HG03196 (cell line): Measurements from ENCODE around the gene DNAAF8.
A peak's percentile ranks its signal among the peaks of the same experiment; 100 is the strongest.
"Not testable (repeated sequence)": the region's sequence is repeated elsewhere in the genome, so short reads cannot be mapped to it uniquely, and the experiment has no call there.

Experiments
- ATAC-seq: cut with Tn5 transposase; IDR thresholded peaks from one replicate; pipeline ENCODE4 v1.9.1; 2021; ENCODE audit not compliant: unreplicated experiment

DNAAF8 gene

DNA sequence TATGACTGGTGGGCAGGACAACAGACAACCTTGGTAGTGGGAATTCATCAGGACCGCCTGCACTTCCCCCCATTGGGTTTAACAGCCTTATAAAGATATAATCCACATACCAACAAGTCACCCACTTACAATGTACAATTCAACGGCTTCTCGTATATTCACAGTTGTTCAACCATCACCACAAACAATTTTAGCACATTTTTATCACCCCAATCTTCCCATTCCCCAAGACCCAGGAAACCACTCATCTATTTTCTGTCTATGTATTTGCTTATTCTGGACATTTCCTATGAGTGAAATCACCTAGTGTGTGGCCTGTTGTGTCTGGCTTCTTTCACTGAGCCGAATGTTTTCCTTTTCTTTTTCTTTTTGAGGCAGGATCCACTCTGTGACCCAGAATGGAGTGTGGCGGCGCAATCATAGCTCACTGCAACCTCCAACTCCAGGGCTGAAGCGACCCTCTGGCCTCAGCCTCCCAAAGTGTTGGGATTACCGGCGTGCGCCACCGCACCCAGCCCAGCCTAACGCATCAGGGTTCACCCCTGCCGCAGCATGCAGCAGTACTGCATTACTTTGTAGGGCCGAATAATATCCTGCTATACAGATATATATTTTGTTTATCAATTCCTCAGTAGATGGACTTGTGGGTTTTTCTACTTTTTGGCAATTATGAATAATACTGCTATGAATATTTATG lies 11.1 kb upstream of the DNAAF8 start:
- no peak for ATAC-seq

GRCh38 chr16:4724661-4725270 lies 9.6 kb upstream of the DNAAF8 start:
- ATAC-seq, result no peak

DNA sequence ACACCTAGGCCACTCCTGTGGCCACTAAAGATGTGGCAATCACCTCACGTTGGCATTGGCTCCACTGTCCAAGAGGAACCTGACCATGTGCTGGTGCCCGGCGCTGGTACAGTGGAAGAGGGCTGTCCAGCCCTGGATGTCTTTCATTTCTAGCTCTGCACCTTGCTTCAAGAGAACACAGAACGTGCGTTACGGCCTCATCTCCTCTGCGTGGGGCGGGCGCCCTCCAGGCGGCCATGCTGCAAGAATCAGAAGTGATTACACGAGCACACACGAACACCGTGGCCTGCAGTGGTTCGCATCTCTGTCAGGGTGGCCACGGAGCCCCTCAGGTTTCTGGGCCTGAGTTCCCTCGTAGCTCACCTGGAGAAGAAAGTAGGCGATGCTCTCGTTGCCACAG lies 7.7 kb upstream of the DNAAF8 start:
- no peak for ATAC-seq

DNA sequence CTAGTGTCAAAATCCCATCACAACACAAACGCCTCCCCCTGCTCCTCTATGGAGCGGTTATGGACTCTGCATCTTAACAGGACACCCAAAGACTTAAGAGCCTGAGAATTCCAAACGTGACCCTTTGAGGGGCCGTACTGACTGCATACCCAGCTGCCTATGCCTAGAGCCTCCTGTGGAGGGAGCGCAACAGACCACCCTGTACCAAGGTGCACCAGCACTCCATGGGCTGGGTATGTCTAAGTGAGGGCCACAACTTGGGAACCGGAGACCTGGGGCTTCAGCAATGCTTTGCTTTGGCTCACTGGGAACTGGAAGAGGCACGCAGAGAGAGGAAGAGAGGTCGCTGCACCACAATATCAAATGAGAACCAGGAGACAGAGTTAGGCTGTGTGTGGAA lies 5.7 kb upstream of the DNAAF8 start:
- no peak for ATAC-seq

DNA sequence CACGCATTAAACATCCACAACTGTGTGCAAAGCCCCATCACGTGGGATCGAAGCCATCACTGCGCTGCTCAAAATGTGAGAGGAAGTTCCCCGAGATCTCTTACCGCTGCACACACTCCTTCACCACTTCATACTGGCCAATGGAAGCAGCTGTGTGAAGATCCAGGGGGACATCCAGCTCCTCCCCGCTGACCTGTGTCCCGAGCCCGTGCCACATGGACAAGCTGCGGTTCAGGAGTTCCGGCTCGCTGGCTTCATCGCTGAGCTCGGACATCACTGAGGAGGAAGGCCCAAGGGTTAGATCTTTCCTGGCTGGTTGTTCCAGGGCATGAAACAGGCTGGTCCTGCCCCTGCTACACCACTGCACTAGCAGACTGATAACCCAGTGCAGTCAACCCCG lies 4.5 kb upstream of the DNAAF8 start:
- no peak for ATAC-seq

- ATAC-seq, result no peak
Measured at GRCh38 chr16:4733211-4733742, 1.1 kb upstream of the DNAAF8 start.

DNA sequence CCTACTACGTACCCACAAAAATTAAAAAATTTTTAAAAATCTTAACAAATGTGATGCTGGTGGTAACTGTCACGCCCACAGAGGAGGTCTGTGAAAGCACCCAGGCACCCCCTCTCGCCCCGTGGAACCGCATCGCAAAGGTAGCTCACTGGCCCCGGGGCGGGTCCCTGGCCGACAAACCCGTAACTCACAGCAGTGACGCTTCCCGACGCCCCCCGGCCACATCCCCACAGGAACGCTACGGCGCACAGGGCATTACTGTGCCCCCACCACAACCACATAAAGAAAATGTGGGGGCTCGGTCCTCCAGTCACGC lies 632 bp upstream of the DNAAF8 start:
- peak; percentile 2 for ATAC-seq

- peak; percentile 51 for ATAC-seq
Measured at GRCh38 chr16:4734730-4735535, 596 bp downstream of the DNAAF8 start.

- ATAC-seq, result no peak
Measured at GRCh38 chr16:4736546-4736945, 2.2 kb downstream of the DNAAF8 start.

- no peak for ATAC-seq
Measured at GRCh38 chr16:4737545-4737944, 3.2 kb downstream of the DNAAF8 start.

GRCh38 chr16:4738370-4738769 lies 4.0 kb downstream of the DNAAF8 start:
- not testable (repeated sequence) for ATAC-seq

DNA sequence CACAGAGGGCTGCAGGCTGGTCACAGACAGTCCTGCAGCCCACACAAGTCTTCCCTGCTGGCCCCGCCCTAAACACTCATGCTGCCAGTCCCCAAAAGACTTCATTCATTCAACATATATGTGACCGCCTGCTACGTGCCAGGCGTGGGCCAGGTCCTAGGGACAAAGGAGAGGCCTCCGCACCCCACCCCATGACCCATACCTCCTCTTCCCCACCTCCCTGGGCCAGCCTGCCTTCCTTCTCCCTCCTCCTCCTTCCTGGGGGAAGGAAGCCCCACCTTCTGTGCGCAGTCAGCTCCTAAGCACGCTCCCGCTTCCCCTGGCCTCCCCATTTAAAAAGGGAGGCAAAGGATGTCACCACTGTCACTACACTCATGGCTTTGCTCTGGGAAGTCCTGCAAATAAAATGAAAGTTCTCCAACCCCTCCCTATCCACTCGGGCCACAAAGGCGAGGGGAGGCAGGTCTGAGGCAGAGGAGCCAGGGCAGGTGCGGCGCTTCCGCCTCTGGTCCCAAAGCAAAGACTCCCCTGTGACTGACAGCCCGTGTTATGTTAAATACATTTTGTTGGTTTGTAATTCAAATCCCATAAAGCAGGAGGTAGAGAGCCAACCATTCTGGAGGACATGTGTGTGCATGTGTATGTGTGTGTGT lies 9.0 kb downstream of the DNAAF8 start:
- no peak for ATAC-seq

- ATAC-seq, result no peak
Measured at GRCh38 chr16:4744555-4745273, 10.4 kb downstream of the DNAAF8 start.

- ATAC-seq, result no peak
Measured at GRCh38 chr16:4745274-4745569, 10.9 kb downstream of the DNAAF8 start.

- no peak for ATAC-seq
Measured at GRCh38 chr16:4746215-4746614, 11.9 kb downstream of the DNAAF8 start.

GRCh38 chr16:4746991-4747574 lies 12.7 kb downstream of the DNAAF8 start:
- no peak for ATAC-seq

DNA sequence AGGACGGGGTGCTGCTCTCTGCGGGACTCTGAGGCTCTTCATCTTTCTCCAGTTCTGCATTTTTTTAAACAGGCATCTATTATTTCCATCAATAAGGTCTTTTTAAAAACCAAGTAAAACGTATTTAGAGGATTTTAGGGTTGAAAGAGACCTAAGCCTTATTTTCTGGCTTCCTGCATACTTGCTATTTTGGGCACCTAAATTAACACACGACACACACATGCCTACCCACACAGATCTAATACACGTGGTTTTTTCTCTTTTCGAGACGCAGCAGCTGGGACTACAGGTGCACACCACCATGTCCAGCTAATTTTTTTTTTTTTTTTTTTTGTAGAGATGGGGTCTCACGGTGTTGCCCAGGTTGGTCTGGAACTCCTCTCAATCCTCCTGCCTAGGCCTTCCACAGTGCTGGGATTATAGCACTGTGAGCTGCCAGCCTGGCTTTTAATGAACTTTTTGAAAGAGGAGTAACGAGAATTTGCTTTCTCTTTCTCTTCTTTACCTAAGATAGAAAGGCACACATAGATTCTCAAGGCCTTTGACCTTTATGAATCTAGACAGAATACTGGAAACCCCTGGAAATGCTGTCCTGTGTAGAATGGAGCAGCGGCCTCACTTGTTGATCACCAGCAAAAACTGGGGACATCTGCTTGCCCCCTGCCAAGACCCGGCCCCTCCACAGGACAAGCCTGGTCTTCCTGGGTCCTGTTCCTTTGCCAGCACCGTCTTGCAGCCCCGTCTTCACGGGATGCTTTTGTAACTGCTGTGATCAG lies 13.8 kb downstream of the DNAAF8 start:
- no peak for ATAC-seq

DNA sequence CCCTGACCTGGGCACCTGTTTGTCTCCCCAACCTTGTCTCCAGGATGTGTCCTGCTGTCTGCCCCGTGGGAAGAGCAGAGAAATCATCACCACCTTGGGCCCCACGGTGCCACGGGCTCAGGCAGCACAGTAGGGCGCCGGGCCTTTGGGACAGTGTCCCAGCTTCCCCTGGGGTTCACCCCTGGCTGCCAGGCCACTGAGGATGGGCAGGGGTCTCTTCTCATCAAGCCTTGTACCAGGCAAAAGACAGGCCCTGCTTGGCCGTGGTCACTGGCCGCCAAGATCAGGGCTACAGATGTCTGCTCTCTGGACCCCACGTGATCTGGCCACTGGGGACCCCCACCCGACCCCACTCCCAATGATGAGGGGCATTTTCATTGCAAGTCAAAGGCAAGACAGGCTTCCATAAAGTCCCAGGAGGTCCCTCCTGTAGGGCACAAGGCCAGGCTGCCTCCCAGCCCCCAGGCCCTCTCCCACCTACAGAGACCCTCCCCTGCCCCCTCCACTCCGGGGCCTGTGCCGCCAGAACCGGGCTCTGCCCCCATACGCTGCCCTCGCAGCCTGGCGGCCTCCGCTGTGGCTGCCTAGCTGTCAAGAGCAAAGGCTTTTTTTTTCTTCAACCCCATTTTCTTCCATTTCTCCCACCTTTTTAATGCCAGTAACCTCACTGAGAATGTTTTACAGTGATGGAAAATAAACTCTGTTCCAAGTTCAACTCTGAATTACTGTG lies 14.5 kb downstream of the DNAAF8 start:
- ATAC-seq, result no peak

DNA sequence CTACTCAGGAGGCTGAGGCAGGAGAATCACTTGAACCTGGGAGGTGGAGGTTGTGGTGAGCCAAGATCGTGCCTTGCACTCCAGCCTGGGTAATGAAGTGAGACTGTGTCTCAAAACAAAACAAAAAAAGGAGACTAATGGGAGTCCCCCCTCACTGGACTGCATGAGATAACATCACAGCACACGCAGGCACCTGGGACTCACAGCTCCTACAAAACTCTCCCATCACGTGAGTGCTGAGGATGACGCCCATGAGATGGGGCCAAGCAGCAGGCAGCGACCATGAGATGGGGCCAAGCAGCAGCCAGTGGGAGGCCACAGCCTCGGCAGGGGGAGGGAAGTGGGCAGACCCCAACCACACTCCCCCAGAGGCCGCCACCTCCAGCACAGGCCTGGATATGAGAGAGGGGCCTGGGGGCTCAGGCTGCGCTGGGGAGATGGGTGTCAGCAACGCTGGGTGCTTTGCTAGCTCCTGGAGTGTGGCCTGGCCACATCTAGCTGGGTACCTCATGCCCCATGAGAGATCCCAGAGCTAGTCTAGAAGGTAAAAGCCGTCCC lies 15.4 kb downstream of the DNAAF8 start:
- ATAC-seq, result no peak
